Osteocyte (in vitro differentiated cells): Measurements from ENCODE around the gene MEIS2. TPM values are rescaled to one million over a fixed set of nuclear protein-coding genes. Genes with fewer than 3 reads are reported as not detected.
"Not testable (repeated sequence)": the region's sequence is repeated elsewhere in the genome, so short reads cannot be mapped to it uniquely, and the experiment has no call there.

Experiments used
- DNase-seq: peaks from one replicate; pipeline ENCODE4 v3.0.0; 2021; ENCODE audit warnings: mixed read lengths; ENCODE audit not compliant: unreplicated experiment; ENCODE audit errors: extremely low spot score
- H3K27ac Mint-ChIP-seq: one replicate; pipeline ENCODE4 v1.8.0; 2021; ENCODE audit warnings: mild to moderate bottlenecking, mixed read lengths; ENCODE audit not compliant: unreplicated experiment
- H3K27me3 Mint-ChIP-seq: one replicate; pipeline ENCODE4 v1.8.0; 2021; ENCODE audit warnings: mixed read lengths; ENCODE audit not compliant: unreplicated experiment
- H3K36me3 Mint-ChIP-seq: one replicate; pipeline ENCODE4 v1.8.0; 2021; ENCODE audit warnings: mixed read lengths; ENCODE audit not compliant: unreplicated experiment
- H3K4me1 Mint-ChIP-seq: one replicate; pipeline ENCODE4 v1.8.0; 2021; ENCODE audit warnings: mixed read lengths; ENCODE audit not compliant: unreplicated experiment
- H3K4me3 Mint-ChIP-seq: one replicate; pipeline ENCODE4 v1.8.0; 2021; ENCODE audit warnings: mild to moderate bottlenecking, moderate library complexity, mixed read lengths; ENCODE audit not compliant: unreplicated experiment
- H3K9me3 Mint-ChIP-seq: one replicate; pipeline ENCODE4 v1.8.0; 2021; ENCODE audit warnings: mixed read lengths; ENCODE audit not compliant: unreplicated experiment
- CTCF ChIP-seq: fragments of 200-600 bp; sonication (generic); IDR thresholded peaks from 2 replicates; pipeline ENCODE4 v1.5.0; 2021; ENCODE audit warnings: antibody characterized with exemption, mild to moderate bottlenecking, moderate library complexity
- total RNA-seq: library from RNA; stranded (reverse); gene quantifications from 2 replicates; pipeline ENCODE4 v1.2.1, GENCODE V29; 2021

MEIS2 gene
- total RNA-seq, 1 donor from 2014 or later = 79.9 TPM

DNA sequence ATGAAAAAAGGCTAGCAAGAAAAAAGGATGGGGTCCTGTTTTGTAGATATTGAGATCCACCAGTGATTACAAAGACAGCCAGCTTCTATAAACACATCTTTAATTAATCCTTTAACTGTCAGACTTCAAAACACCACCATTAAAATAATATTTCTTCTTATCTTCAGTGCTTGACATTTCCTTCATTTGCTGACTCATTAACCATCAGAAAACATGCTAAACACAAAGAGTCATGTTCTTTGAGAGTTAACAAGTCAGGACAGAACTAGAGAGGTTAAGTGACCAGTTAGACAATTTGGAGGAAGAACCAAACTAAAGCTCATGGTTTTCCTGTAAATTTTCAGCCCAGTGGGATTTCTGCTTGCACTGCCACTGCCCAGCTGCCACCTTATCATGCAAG, 111.4 kb downstream of the MEIS2 start:
- H3K4me1 Mint-ChIP-seq = no peaks in the 10 kb centered on the region
- no peak overlapping the region for H3K4me3 Mint-ChIP-seq
- H3K36me3 Mint-ChIP-seq = peaks cover 44% of the 10 kb centered on the region
- peaks cover 15% of the 10 kb centered on the region for H3K9me3 Mint-ChIP-seq
- TF ChIP-seq CTCF = no peak
- no peaks in the 10 kb centered on the region for H3K27me3 Mint-ChIP-seq
- no peak overlapping the region for H3K27ac Mint-ChIP-seq
- no peak for DNase-seq

DNA sequence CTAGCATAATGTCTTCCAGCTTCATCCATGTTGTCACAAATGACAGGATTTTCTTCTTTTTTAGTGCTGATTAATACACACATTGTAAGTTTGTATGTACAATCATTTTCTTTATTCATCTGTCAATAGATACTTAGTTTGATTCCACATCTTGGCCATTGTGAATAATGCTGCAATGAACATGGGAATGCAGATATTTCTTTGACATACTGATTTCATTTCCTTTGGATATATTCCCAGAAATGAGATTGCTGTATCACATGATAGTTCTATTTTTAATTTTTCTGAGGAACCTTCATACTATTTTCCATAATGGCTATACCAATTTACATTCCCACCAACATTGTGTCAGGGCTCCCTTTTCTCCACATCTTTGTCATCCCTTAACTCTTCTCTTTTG, 117.9 kb downstream of the MEIS2 start:
- Mint-ChIP-seq H3K4me3 (no peak overlapping the region), H3K9me3 (peaks cover 32% of the 10 kb centered on the region), H3K4me1 (peaks cover 6% of the 10 kb centered on the region), H3K27me3 (no peaks in the 10 kb centered on the region), H3K27ac (peak overlapping the region; percentile 8), H3K36me3 (peaks cover 37% of the 10 kb centered on the region)
- TF ChIP-seq CTCF = no peak
- no peak for DNase-seq

DNA sequence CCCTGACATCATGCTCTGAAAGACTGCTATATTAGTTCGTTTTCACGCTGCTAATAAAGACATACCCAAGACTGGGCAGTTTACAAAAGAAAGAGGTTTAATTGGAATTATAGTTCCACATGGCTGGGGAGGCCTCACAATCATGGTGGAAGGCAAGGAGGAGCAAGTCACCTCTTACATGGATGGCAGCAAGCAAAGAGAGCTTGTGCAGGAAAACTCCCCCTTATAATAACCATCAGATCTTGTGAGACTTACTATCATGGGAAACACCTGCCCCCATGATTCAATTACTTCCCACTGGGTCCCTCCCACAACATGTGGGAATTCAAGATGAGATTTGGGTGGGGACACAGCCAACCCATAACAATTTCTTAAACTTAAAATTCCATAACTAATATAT, 120.1 kb downstream of the MEIS2 start:
- not testable (repeated sequence) for H3K27me3 Mint-ChIP-seq, H3K4me1 Mint-ChIP-seq, DNase-seq, H3K4me3 Mint-ChIP-seq, H3K27ac Mint-ChIP-seq
- peaks cover 30% of the 10 kb centered on the region for H3K9me3 Mint-ChIP-seq
- peaks cover 28% of the 10 kb centered on the region for H3K36me3 Mint-ChIP-seq

DNA sequence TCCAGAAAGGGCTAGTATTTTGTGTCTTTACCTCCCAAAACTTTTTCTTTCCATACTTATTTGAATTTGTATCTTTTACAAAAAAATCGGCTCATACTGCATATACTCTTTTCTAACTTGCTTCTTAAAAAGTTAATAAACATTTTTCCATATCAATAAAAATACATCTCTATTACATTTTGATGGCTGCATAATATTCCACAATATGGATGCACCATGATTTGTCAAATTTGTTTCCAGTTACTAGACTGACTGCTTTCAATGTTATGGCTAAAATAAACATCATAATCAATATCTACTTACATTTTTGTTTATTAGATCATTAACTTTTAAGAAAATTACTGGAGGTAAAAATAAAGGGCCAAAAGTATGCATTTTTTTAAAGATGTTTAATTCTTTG, 121.7 kb downstream of the MEIS2 start:
- H3K27me3 Mint-ChIP-seq = no peaks in the 10 kb centered on the region
- H3K4me1 Mint-ChIP-seq = peaks cover 8% of the 10 kb centered on the region
- no peak overlapping the region for H3K4me3 Mint-ChIP-seq
- DNase-seq = no peak
- H3K36me3 Mint-ChIP-seq = peaks cover 14% of the 10 kb centered on the region
- peaks cover 14% of the 10 kb centered on the region for H3K9me3 Mint-ChIP-seq
- TF ChIP-seq CTCF = no peak
- H3K27ac Mint-ChIP-seq = no peak overlapping the region

GRCh38 chr15:36978126-36978525, 122.2 kb downstream of the MEIS2 start:
- H3K9me3 Mint-ChIP-seq = peaks cover 10% of the 10 kb centered on the region
- H3K4me3 Mint-ChIP-seq = no peak overlapping the region
- DNase-seq = no peak
- TF ChIP-seq CTCF = no peak
- H3K27me3 Mint-ChIP-seq = no peaks in the 10 kb centered on the region
- H3K36me3 Mint-ChIP-seq = peaks cover 12% of the 10 kb centered on the region
- no peak overlapping the region for H3K27ac Mint-ChIP-seq
- H3K4me1 Mint-ChIP-seq = peaks cover 8% of the 10 kb centered on the region

DNA sequence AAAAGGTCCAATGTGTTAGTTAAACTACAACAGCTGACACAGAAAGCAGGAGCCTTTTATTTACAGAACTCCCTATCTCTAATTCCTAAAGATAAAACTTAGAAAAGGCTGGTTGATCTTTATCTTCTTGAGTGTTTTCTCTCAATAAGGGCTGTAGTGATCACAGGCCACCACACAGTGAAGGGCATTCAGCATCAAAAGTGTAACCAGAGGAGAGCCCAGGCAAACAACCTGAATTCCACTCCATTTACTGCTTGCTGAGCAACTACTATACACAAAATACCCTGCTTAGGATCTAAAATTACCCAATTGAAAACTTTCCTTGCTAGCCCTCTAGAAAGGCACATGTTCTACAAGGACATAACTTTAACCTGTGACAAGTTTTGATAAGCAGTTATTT, 122.7 kb downstream of the MEIS2 start:
- Mint-ChIP-seq H3K9me3 (peaks cover 6% of the 10 kb centered on the region), H3K36me3 (peaks cover 12% of the 10 kb centered on the region), H3K27me3 (no peaks in the 10 kb centered on the region), H3K27ac (no peak overlapping the region), H3K4me3 (no peak overlapping the region), H3K4me1 (peaks cover 6% of the 10 kb centered on the region)
- no peak for TF ChIP-seq CTCF
- DNase-seq = no peak
